Lower leg skin (tissue), 4 donors: ENCODE data around the gene LRRC27. TPM values are rescaled to one million over a fixed set of nuclear protein-coding genes. Genes with fewer than 3 reads are reported as not detected.

Source experiments
- DNase-seq, 2 donors: peaks; one replicate each; pipeline ENCODE4 v3.0.0-alpha.2; 2019; ENCODE audit warnings: low spot score in 2 of 2
- H3K4me3 ChIP-seq: fragments of 200-600 bp; sonication (generic); 2 replicates; pipeline ENCODE4 v1.5.1; 2017; ENCODE audit warnings: mild to moderate bottlenecking, low read depth; ENCODE audit not compliant: poor library complexity, severe bottlenecking
- POLR2A ChIP-seq, 2 donors: fragments of 450-650 bp; IDR thresholded peaks; one replicate each; pipeline ENCODE4 v1.6.1; 2016 to 2017; ENCODE audit warnings: antibody characterized with exemption in 2 of 2, mild to moderate bottlenecking in 1 of 2, moderate library complexity in 1 of 2
- WGBS, 2 donors: methylation state at CpG; one replicate each; pipeline ENCODE4 v1.1.5; 2018; 5-methylcytosine and 5-hydroxymethylcytosine counted together
- intact Hi-C: fragments of 100-400 bp; cut with DNase I; formaldehyde crosslinking; loops from one replicate; pipeline ENCODE4 v1.15.0; 2023; ENCODE audit warnings: low total_unique reads
- total RNA-seq, 4 donors: library from RNA; depleted of rRNA; stranded (reverse); fragments of >200 nt; gene quantifications; one replicate each; pipeline ENCODE4 v1.1.0, GENCODE V29; 2016
- TF ChIP-seq, protein P1 (sequence below), 3 donors: fragments of 450-650 bp; IDR thresholded peaks; one replicate each; pipeline ENCODE4 v1.5.1; 2016; ENCODE audit warnings: antibody characterized with exemption in 3 of 3, mild to moderate bottlenecking in 3 of 3, moderate library complexity in 2 of 3

The LRRC27 gene
- total RNA-seq, 4 donors from 2014 or later: 3.1 to 11.3 (median 8.5) TPM

DNA sequence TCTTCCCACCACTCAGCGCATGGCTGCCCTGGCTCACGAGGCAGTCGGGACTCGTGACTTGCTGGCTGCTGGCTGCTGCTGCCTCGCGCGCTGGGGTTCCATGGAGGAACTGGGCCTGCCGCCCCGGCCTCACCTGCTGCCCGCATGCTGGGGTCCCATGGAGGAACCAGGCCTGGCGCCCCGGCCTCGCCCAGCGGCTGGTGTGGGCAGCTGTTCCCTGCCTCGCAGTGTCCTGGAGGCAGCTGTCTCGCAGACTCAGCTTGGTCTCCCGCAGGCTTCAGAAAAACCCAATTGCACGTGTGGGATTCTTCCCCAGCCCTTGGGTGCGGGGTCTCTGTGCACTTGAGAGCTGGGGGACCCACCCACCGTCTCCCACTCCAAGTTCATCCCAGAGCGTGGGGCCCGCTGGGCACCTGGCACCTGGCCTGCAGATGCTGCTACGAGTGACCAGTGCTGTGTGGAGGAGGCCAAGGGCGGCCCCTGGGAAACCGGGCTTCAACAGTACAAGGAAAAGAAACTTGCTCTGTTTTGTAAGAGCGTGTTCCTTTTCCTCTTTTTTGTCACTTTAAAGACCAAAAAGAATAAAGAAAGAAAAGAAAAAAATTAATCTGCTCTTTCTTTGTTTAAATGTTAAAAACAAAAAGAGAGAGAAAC is 85.4 kb downstream of the LRRC27 start:
- no peak for DNase-seq
- intact Hi-C loops: no loop called here

DNA sequence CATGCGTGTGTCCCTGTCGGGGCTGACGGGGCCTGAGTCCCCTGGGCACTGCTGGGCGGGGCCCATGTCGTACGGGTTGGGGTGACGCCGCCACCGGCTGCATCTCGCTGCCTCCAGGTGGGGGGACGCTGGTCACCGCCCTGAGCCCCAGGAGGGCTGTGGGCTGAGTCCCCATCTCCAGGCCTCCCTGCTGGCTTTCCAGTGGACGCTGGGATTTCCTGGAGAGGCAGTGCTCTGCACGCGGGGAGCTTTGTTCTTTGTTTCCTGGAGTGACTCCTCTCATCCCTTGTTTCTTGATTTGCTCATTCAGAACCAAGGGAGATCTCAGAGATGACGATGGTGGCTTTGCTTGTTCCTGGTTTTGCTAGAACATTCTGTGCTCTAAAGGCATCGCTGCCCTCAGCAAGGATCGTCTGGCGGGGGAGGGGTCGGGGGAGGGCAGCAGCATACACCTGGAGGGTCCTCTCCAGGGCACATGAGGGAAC is 86.0 kb downstream of the LRRC27 start:
- no peak for DNase-seq
- 49 to 71% methylated on average over 20 of the region's 20 CpGs for WGBS, 2 donors
- TF ChIP-seq POLR2A (IDR thresholded peaks at IDR 0.05): no peak
- TF ChIP-seq, protein P1, sequence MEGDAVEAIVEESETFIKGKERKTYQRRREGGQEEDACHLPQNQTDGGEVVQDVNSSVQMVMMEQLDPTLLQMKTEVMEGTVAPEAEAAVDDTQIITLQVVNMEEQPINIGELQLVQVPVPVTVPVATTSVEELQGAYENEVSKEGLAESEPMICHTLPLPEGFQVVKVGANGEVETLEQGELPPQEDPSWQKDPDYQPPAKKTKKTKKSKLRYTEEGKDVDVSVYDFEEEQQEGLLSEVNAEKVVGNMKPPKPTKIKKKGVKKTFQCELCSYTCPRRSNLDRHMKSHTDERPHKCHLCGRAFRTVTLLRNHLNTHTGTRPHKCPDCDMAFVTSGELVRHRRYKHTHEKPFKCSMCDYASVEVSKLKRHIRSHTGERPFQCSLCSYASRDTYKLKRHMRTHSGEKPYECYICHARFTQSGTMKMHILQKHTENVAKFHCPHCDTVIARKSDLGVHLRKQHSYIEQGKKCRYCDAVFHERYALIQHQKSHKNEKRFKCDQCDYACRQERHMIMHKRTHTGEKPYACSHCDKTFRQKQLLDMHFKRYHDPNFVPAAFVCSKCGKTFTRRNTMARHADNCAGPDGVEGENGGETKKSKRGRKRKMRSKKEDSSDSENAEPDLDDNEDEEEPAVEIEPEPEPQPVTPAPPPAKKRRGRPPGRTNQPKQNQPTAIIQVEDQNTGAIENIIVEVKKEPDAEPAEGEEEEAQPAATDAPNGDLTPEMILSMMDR (IDR thresholded peaks at IDR 0.05): no peak
- intact Hi-C loops: no loop called here
- H3K4me3 ChIP-seq: no peak overlapping the region

More for the DNA sequence above, 85.4 kb downstream of the LRRC27 start:
- no peak for TF ChIP-seq POLR2A (IDR thresholded peaks at IDR 0.05)
- TF ChIP-seq, protein P1 (IDR thresholded peaks at IDR 0.05): no peak
- 75 to 90% methylated on average over 24 to 26 of the region's 26 CpGs for WGBS, 2 donors
- no peak overlapping the region for H3K4me3 ChIP-seq

DNA sequence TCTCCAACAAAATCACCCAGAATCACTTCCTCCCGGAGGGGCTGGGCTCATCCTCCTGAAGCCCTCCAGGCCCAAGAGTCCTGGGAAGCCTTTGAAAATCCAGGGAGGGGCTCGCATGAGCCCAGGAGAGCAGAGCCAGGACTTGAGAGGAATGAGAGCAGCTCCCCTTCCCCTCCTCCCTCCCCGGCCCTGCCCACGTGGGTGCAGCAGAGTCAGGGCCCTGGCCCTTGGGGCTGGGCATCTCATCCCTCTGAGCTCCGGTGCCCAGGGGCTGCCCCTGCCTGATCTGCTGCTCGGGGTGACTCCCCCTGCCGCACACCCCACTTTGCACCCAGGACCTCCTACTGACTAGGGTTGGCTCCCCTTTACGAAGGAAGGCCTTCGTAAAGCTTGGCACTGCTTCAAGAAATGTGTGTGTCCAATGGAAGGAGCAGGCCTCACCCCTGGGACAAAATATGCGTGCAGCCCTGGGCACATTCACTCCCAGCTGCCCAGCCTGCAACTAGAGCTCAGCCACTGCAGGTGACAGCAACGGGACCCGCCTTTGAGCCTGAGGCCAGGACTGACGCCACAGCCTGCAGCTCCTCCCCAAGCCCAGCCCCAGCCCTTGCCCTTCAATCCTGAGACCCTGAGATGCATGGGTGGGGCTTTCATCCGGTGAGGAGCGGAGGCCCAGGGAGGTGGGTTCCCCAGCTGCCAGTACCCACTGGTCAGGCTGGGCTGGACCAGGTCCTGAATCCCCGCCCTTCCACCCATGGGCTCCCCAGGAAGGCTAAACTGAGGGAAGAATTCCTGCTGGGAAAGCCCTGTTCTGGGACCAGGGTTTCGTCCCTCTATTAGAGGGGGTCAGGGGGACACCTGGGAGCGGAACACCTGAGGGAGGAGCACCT is 86.8 kb downstream of the LRRC27 start:
- peak in 1 of 2 donors; percentile 92 for DNase-seq
- no peak for TF ChIP-seq POLR2A (IDR thresholded peaks at IDR 0.05)
- TF ChIP-seq, protein P1 (IDR thresholded peaks at IDR 0.05): no peak
- WGBS, 2 donors: 32 to 37% methylated on average over 15 to 17 of the region's 18 CpGs
- intact Hi-C loops: no loop called here
- H3K4me3 ChIP-seq: no peak overlapping the region

DNA sequence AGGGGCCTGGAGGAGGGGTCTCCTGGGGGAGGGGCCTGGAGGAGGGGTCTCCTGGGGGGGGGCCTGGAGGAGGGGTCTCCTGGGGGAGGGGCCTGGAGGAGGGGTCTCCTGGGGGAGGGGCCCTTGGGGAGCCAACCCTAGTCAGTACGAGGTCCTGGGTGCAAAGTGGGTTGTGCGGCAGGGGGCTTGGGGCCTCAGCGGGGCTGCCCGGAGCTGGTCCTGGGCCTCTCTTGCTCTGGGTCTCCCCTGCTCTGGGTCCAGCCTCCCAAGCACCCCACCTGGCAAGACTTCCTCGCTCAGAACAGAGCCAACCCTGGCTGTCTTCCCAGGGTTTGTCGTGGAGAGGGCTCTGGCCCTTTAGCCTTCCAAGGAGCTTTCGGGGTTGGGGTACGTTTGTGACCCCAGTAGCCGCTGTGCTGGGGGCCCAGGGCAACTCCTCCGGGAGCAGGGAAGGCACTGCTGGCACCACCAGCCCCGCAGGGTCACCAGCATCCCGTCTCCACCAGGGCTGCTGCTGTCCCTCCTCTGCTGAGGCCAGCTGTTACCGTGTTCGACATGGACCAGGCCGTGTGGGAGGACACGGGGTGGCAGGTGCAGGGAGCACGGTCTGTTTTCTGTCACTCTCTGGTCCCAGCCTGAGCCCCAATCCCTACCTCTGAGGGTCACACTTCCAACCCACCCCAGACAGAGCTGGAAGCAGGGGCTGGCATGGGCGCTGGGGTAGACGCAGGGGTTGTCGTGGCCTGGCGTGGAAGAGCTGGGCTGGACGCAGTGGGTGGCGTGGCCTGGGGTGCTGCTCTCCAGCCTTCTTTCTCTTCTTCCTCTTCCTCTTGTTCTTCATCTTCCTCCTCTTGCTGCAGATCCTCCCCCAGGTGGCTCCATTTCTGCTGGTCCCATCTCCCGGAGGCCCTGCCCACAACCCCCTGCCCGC is 87.8 kb downstream of the LRRC27 start:
- no peak for TF ChIP-seq POLR2A (IDR thresholded peaks at IDR 0.05)
- TF ChIP-seq, protein P1 (IDR thresholded peaks at IDR 0.05): no peak
- DNase-seq: no peak
- no peak overlapping the region for H3K4me3 ChIP-seq
- intact Hi-C loops: no loop called here
- 68 to 87% methylated on average over 21 to 22 of the region's 25 CpGs for WGBS, 2 donors

DNA sequence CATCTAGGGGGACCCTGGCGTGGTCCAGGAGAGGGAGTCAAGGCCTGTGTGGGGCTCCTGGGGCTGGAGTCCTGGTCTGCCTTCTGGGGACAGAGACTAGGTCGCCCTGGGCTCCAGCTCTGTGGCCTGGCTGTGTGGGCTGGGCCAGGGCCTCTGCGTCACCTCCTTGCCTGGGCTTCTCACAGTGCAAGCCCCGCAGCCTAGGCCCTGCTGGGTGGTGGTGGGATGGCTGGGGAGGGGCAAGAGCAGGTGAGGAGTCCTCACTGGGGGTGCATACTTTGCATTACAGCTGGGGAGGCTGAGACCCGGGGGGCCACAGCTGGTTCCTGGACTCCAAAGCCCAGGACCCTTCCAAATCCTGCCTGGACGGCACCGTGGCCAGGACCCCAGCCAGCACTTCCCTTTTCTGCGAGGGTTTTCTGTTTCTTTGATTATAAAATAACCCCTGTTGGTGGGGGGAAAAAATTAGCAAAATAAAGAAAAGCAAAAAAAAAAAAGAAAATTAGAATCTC is 88.5 kb downstream of the LRRC27 start:
- intact Hi-C loops: no loop called here
- no peak overlapping the region for H3K4me3 ChIP-seq
- no peak for DNase-seq
- WGBS, 2 donors: 59 to 62% methylated on average over 8 of the region's 8 CpGs
- TF ChIP-seq, protein P1 (IDR thresholded peaks at IDR 0.05): no peak
- TF ChIP-seq POLR2A (IDR thresholded peaks at IDR 0.05): no peak
